GM12872 (cell line): ENCODE data around the gene MRS2.

Source experiments
- TF ChIP-seq, protein P1 (sequence below): IDR thresholded peaks from 3 replicates; pipeline ENCODE4 v1.5.1; 2011; ENCODE audit warnings: low read depth, mild to moderate bottlenecking, low read length, moderate library complexity; ENCODE audit not compliant: insufficient read depth

Gene MRS2

DNA sequence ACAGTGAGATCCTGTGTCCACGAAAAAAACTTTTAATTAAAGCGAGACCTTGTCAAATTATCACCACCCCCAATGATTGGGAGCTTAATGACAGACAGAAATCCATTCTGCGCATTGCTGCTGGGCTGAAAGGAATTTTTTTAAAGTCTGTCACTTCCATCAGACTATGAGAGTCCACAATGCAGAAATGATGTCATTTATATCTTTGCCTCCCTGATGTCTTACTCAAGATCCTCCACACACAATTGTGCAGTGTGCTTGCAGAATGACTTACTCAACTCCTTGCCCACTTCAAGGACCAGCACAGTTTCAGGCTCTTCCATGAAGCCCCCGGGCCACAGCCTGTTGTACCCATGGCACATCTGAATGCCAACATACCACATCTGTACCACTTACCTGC is 45.7 kb downstream of the MRS2 start:
- TF ChIP-seq, protein P1, sequence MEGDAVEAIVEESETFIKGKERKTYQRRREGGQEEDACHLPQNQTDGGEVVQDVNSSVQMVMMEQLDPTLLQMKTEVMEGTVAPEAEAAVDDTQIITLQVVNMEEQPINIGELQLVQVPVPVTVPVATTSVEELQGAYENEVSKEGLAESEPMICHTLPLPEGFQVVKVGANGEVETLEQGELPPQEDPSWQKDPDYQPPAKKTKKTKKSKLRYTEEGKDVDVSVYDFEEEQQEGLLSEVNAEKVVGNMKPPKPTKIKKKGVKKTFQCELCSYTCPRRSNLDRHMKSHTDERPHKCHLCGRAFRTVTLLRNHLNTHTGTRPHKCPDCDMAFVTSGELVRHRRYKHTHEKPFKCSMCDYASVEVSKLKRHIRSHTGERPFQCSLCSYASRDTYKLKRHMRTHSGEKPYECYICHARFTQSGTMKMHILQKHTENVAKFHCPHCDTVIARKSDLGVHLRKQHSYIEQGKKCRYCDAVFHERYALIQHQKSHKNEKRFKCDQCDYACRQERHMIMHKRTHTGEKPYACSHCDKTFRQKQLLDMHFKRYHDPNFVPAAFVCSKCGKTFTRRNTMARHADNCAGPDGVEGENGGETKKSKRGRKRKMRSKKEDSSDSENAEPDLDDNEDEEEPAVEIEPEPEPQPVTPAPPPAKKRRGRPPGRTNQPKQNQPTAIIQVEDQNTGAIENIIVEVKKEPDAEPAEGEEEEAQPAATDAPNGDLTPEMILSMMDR = no peak

DNA sequence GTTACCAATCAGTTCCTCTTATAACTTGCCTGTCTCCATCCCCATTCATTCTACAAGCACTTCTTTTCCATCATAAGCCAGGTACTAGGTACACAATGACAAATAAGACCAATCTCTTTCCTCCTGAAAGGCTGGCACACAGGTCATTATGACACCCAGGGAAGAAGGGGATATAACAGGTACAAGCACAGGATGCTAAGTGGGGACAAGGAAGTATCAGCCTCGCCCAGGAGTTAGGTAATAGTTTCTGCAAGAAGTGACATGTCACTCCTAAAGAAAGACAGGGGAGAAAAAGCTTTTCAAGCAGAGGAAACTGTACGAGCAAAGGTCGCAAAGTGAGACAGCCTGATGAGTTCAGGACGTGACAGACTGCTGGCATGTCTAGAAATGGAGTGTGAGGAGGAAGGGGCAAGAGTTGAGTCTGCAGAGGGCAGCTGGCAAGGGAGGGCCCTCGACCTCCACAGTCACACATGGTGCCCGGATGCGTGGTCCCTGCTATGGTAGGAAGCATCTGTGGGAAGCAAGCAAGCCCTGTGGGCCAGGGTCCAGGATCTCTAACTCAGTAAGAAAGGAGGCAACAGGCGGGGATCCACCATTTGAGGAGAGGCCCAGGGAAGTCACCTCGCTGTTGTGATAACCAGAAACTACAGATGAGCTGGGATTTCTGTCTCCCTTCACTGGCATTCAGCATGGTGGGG is 46.2 kb downstream of the MRS2 start:
- TF ChIP-seq, protein P1 = no peak

DNA sequence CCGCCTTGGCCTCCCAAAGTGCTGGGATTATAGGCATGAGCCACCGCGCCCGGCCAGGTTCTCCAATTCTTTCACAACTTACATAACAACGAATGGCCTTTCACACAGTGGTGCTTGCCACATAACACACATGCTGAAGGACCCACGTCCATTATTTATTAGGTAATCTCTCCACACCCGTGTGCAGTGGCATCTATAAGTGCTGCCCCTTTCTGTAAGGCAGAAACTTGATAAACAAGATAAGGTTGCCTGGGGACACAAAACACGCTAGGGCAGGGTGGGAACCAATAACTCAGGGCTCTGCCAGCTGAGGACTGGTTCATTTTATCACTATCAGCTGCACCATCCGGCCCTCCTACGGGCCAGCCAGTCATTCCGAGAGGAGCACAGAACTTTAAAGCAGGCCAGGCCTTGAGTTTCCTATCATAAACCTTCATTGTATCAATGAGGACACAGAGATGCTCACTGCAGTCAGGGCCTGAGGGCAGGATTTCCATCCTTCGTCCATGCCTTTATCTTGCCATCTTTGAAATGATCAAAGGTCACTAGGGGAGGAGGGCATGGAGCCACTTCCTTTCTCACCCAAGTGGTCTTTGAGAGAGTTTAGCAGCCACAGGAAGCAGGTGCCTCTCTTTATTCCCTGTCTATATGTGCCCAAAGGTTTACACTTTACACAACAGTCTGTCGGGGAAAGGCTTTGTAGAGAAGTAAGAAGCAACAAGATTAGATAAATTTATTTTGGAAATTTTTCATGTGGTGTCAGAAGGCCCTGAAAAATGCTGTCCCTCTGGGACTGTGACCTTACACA is 49.0 kb downstream of the MRS2 start:
- TF ChIP-seq, protein P1 = no peak

DNA sequence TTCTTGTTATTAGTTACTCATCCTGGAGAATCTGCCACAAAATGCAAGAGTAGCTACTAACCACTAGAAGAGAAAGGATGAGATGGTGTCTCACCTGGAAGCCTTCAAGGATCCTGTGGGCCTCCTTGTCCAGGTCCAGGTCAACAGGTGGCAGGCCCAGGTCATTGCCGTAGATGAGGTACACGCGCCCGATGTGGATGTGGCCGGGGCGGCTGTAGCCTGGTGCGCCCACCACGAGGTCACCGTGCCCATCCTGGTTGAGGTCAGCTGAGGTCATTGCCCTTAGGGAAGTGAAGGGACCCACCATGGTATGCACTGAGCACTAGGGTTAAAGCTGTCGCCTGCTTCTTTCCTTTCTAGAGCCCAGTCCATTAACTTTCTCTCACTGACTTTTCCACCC is 51.2 kb downstream of the MRS2 start:
- TF ChIP-seq, protein P1 = no peak

DNA sequence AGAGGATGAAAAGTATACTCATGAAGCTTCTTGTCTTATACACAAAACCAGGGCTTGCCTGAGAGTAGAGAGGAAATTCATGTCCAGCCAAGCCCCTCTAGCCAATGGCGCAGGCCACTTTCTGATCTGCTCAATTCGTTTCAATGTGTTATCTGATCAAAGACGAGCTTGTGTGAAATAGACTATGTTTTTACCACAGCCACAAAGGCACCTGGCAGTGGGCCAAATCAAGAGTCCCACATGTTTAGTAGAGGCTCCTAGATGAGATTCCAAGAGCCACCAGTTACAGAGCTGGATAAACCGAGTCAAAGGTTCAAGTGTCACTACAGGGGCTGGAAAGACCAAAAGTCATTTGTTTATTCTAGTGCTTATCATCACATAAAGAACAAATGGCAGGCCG is 51.7 kb downstream of the MRS2 start:
- TF ChIP-seq, protein P1 = no peak

DNA sequence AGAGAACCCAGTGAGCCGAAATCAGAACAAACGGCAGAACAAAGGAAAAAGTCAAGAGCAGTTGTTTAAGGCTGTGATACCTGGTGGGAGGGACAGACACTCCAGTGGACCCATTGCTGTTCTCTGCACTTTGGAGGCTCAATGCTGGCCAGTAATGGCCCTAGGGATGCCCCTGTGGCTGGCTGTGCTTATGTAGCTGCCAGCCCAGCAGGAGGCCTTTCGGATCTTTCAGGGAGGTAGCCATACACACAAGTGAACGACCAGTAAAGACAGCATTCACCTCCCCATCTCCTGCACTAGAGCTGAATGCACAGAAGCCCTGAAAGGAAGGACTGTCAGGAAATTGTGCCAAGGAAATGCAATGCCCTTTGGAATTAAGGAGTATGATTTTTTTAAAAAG is 52.3 kb downstream of the MRS2 start:
- TF ChIP-seq, protein P1 = no peak

DNA sequence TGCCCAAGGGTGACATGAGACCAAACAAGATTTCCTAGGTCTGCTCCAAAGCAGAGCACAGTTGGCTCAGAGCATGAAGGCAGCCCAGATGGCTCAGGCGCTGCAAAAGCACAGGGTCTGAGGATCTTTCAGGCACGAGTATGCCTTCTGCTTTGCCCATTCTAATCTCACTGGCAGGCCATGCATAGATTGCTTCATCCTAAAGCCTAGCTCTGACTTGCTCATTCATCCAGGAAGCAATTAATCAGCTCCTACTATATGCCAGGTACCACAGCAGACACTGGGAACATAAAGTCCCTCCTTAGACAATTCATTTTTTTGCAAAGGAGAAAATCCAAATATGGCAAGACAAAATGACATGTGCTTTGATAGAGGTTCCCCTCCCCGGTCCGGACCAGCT is 55.4 kb downstream of the MRS2 start:
- TF ChIP-seq, protein P1 = no peak
